ENCODE results near the gene KRTAP10-2.
"Not testable (repeated sequence)": the region's sequence is repeated elsewhere in the genome, so short reads cannot be mapped to it uniquely, and the experiment has no call there.

The KRTAP10-2 gene

GRCh38 chr21:44510508-44511218 is 40.6 kb downstream of the KRTAP10-2 start:
- peak; percentile 67 for DNase-seq
- in situ Hi-C loops (cut with MboI; ENCODE audit: low pct_unique_long_range_greater_than_20kb, low sequenced_read_pairs), result no loop called here

DNA sequence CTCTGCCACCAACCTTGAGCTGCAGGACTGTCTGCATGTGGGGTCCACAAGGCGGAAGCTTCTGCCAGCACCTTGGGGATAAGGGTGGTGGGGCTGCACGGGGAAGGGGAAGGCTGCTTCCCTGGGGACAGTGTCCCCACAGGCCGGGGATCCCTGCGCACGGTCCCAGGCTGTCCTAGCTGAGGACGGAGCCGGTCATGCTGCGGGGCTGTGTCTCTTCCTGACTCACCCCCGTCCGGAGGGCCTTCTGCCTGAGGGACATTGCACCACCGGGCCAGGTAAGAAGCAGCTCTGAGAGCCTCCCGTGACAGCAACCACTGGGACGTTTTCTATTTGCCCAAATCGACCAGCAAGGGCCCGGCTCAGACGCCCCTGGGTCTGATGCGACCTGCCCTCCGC is 41.2 kb downstream of the KRTAP10-2 start:
- in situ Hi-C loops (cut with MboI; ENCODE audit: low pct_unique_long_range_greater_than_20kb, low sequenced_read_pairs), result no loop called here

GRCh38 chr21:44509539-44509938 is 41.8 kb downstream of the KRTAP10-2 start:
- in situ Hi-C loops (cut with MboI; ENCODE audit: low pct_unique_long_range_greater_than_20kb, low sequenced_read_pairs), result no loop called here
- DNase-seq, result no peak

More for the DNA sequence above, 41.2 kb downstream of the KRTAP10-2 start:
- DNase-seq, result no peak

DNA sequence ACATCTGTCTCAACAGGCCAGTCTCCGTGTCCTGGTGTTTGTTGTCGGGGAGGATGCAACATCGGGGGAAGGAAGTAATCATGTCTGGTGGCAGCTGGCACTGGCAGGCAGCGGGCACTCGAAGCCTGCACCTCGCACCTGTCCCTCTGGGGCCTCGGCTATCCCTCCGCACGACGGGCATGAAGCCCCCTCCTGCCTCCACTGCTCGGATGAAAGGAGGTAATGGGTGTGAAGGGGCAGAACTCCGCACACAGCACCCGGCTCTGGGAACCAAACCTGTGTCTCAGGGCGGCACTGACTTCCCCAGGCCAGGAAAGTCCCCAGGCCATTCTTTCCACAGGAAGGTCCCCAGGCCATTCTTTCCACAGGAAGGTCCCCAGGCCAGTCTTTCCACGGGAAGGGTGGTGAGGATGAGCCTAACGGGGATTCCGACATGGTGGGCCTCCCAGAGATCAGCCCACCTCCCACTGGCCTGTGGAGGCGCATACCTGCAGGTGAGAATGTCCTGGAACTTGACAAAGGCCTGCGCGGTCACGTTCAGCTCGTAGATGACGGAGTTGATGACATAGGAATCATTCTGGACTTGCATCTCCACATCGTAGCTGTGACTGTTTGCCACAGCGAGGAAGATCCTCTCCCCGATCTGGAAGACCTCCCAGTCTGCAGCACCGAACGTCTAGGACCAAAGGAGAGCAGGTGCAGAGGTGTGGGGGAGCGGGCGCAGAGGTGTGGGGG is 42.4 kb downstream of the KRTAP10-2 start:
- no peak for DNase-seq
- in situ Hi-C loops (cut with MboI; ENCODE audit: low pct_unique_long_range_greater_than_20kb, low sequenced_read_pairs), result no loop called here

GRCh38 chr21:44508426-44508710 is 42.9 kb downstream of the KRTAP10-2 start:
- DNase-seq, result no peak
- in situ Hi-C loops (cut with MboI; ENCODE audit: low pct_unique_long_range_greater_than_20kb, low sequenced_read_pairs), result no loop called here

- DNase-seq, result no peak
- in situ Hi-C loops (cut with MboI; ENCODE audit: low pct_unique_long_range_greater_than_20kb, low sequenced_read_pairs), result no loop called here
Observed at GRCh38 chr21:44507673-44508425, 43.5 kb downstream of the KRTAP10-2 start.

GRCh38 chr21:44506279-44507255 is 44.7 kb downstream of the KRTAP10-2 start:
- in situ Hi-C loops (cut with MboI; ENCODE audit: low pct_unique_long_range_greater_than_20kb, low sequenced_read_pairs), result no loop called here
- no peak for DNase-seq

- in situ Hi-C loops (cut with MboI; ENCODE audit: low pct_unique_long_range_greater_than_20kb, low sequenced_read_pairs), result no loop called here
- no peak for DNase-seq
Observed at GRCh38 chr21:44505673-44506278, 45.5 kb downstream of the KRTAP10-2 start.

DNA sequence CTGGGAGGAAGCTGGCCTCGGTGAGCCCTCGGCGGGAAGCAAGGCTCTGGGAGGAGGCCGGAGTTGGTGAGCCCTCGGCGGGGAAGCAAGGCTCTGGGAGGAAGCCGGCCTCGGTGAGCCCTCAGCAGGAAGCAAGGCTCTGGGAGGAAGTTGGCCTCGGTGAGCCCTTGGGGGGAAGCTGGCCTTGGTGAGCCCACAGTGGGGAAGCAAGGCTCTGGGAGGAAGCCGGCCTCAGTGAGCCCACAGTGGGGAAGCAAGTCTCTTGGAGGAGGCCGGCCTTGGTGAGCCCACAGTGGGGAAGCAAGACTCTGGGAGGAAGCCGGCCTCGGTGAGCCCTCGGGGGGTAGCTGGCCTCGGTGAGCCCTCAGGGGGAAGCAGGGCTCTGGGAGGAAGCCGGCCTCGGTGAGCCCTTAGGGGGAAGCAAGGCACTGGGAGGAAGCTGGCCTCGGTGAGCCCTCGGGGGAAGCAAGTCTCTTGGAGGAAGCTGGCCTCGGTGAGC is 47.4 kb downstream of the KRTAP10-2 start:
- DNase-seq, result peak; percentile 26
- in situ Hi-C loops (cut with MboI; ENCODE audit: low pct_unique_long_range_greater_than_20kb, low sequenced_read_pairs), result no loop called here

DNA sequence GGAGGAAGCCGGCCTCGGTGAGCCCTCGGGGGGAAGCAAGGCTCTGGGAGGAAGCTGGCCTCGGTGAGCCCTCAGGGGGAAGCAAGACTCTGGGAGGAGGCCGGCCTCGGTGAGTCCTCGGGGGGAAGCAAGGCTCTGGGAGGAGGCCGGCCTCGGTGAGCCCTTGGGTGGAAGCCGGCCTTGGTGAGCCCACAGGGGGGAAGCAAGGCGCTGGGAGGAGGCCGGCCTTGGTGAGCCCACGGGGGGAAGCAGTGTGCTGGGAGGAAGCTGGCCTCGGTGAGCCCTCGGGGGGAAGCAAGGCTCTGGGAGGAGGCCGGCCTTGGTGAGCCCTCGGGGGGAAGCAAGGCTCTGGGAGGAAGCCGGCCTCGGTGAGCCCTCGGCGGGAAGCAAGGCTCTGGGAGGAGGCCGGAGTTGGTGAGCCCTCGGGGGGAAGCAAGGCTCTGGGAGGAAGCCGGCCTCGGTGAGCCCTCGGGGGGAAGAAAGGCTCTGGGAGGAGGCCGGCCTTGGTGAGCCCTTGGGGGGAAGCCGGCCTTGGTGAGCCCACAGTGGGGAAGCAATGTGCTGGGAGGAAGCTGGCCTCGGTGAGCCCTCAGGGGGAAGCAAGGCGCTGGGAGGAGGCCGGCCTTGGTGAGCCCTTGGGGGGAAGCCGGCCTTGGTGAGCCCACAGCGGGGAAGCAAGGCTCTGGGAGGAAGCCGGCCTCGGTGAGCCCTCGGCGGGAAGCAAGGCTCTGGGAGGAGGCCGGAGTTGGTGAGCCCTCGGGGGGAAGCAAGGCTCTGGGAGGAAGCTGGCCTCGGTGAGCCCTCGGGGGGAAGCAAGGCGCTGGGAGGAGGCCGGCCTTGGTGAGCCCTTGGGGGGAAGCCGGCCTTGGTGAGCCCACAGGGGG is 48.1 kb downstream of the KRTAP10-2 start:
- in situ Hi-C loops (cut with MboI; ENCODE audit: low pct_unique_long_range_greater_than_20kb, low sequenced_read_pairs); DNase-seq: not testable (repeated sequence)

DNA sequence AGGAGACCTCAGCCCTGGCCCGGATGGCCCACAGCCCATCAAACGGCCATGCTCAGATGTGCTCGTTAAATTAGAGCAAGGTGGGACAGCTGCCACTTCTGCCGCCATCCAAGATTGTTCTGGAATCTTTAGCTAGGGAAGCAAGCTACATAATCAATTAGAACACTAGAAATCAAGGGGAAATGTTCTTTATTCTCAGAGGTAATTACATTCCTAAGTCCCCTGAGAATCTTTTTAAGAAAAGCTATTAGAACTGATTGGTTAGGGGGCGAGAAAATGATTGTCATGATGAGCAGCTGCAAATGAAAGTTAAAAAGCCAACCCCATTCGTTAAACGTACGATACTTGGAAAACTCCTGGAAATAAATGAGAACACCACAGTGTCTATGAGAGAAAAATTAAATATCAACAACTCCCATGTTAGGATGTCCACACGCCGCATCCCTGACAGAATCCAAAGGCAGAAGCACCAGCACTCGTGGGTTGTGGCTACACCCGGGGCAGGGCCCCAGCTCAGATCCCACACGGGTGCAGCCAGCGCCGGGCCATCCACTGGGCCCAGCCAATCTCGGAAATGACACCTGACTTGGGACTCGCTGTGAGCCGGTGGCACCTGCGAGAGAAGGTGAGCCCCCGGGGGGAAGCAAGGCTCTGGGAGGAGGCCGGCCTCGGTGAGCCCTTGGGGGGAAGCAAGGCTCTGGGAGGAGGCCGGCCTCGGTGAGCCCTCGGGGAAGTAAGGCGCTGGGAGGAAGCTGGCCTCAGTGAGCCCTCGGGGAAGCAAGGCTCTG is 48.9 kb downstream of the KRTAP10-2 start:
- DNase-seq, result no peak
- in situ Hi-C loops (cut with MboI; ENCODE audit: low pct_unique_long_range_greater_than_20kb, low sequenced_read_pairs), result no loop called here

All from KBM-7 (cell line).